Erythroblast (primary cell): Measurements from ENCODE around the gene MBD3.

Experiments used
- GATA1 ChIP-seq: IDR thresholded peaks from 2 replicates; pipeline ENCODE4 v1.6.1; 2011; ENCODE audit warnings: low read depth, mild to moderate bottlenecking, control low read depth, low read length, moderate library complexity
- POLR2A ChIP-seq: IDR thresholded peaks from 2 replicates; pipeline ENCODE4 v1.6.1; 2011; ENCODE audit warnings: mild to moderate bottlenecking, low read length

DNA sequence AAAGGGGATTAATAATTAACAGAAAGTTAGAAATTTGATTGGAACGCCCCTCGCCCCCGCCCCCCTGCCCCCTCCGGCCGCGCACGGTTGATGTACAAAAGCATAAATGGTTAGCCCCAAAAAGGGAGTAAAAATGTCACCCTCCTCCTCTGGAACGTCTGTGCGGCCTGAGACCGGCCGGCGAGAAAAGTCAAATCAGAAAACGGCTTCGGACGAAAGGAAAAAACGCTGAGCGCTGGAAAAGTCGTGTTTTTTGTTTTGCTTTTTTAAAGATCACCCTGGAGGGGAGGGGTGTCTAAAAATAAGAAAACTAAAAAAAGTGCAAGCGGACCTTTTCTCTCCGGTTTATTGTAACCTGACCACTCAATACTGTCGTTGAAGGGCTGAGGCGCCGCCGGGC lies 37.7 kb downstream of the MBD3 start:
- TF ChIP-seq POLR2A (no peak), GATA1 (no peak)
